MM.1S (cell line): ENCODE results near the gene VPS18.

Experiments
- DNase-seq: peaks from one replicate; pipeline ENCODE4 v3.0.0-alpha.2; 2015
- H2AFZ ChIP-seq: fragments of 300-600 bp; sonication (generic); 2 replicates; pipeline ENCODE4 v1.6.0; 2016; ENCODE audit warnings: antibody characterized with exemption, low read length
- H3F3A ChIP-seq: fragments of 300-600 bp; sonication (generic); 2 replicates; pipeline ENCODE4 v1.6.1; 2016; ENCODE audit warnings: mild to moderate bottlenecking, antibody characterized with exemption, low read length, moderate library complexity, mixed read lengths; ENCODE audit not compliant: insufficient read depth
- H3K27ac ChIP-seq: fragments of 300-600 bp; sonication (generic); 2 replicates; pipeline ENCODE4 v1.5.1; 2016; ENCODE audit warnings: mild to moderate bottlenecking, low read length
- H3K27me3 ChIP-seq: fragments of 300-600 bp; sonication (generic); replicated peaks from 2 replicates; pipeline ENCODE4 v1.6.0; 2016; ENCODE audit warnings: low read length; ENCODE audit not compliant: insufficient read depth
- H3K36me3 ChIP-seq: fragments of 300-600 bp; sonication (generic); replicated peaks from 2 replicates; pipeline ENCODE4 v1.6.1; 2016; ENCODE audit warnings: mild to moderate bottlenecking, low read length, mixed read lengths; ENCODE audit not compliant: insufficient read depth
- H3K4me1 ChIP-seq: fragments of 300-600 bp; sonication (generic); 2 replicates; pipeline ENCODE4 v1.6.1; 2016; ENCODE audit warnings: low read length, mixed read lengths
- H3K4me2 ChIP-seq: fragments of 300-600 bp; sonication (generic); 2 replicates; pipeline ENCODE4 v1.6.0; 2016; ENCODE audit warnings: low read depth, low read length
- H3K4me3 ChIP-seq: fragments of 300-600 bp; sonication (generic); 2 replicates; pipeline ENCODE4 v1.5.1; 2016; ENCODE audit warnings: low read length, mixed read lengths
- H3K79me2 ChIP-seq: fragments of 300-600 bp; sonication (generic); 2 replicates; pipeline ENCODE4 v1.6.1; 2016; ENCODE audit warnings: mixed run types, low read length, mixed read lengths
- H3K9ac ChIP-seq: fragments of 300-600 bp; sonication (generic); 2 replicates; pipeline ENCODE4 v1.6.1; 2016; ENCODE audit warnings: low read length, mixed read lengths
- H3K9me2 ChIP-seq: fragments of 300-600 bp; sonication (generic); replicated peaks from 2 replicates; pipeline ENCODE4 v1.6.1; 2016; ENCODE audit warnings: mild to moderate bottlenecking, low read length, mixed read lengths; ENCODE audit not compliant: insufficient read depth
- H3K9me3 ChIP-seq: fragments of 300-600 bp; sonication (generic); replicated peaks from 2 replicates; pipeline ENCODE4 v1.6.1; 2016; ENCODE audit warnings: mild to moderate bottlenecking, low read length, mixed read lengths; ENCODE audit not compliant: insufficient read depth
- H4K20me1 ChIP-seq: fragments of 300-600 bp; sonication (generic); 2 replicates; pipeline ENCODE4 v1.6.1; 2016; ENCODE audit warnings: mild to moderate bottlenecking, low read length, moderate library complexity, mixed read lengths; ENCODE audit not compliant: insufficient read depth
- CTCF ChIP-seq: fragments of 300-600 bp; sonication (generic); IDR thresholded peaks from 2 replicates; pipeline ENCODE4 v1.5.1; 2016; ENCODE audit warnings: antibody characterized with exemption, low read length, mixed read lengths
- EZH2 ChIP-seq: fragments of 300-600 bp; sonication (generic); optimal IDR thresholded peaks from 2 replicates; pipeline ENCODE3; 2017; ENCODE audit warnings: low read depth, mild to moderate bottlenecking, antibody characterized with exemption, low read length, mixed read lengths
- EZH2phosphoT487 ChIP-seq: fragments of 300-600 bp; sonication (generic); IDR thresholded peaks from 2 replicates; pipeline ENCODE4 v1.6.1; 2018; ENCODE audit warnings: antibody characterized with exemption, low read length

VPS18 gene

DNA sequence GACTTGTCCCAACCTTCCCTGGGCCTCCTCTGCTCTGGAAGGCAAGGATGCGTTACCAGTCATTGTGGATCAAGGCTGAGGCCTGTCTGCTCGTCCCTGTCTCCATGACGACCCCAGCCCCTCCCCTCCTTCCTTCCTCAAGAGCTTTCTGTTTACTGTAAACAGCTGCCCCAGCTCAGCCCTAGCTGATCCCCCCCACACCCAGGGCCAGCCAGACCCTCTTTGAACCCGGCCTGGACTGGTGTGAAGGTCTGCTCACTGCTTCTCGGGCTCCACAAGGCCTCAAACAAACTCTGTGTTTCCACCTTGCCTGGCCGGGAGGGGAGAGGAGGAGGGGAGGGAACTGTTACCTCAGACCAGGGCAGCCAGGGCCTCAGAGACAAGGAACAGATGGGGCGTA is 16.9 kb downstream of the VPS18 start:
- H3K9me2 ChIP-seq, result no peaks in the 10 kb centered on the region
- H3K4me2 ChIP-seq, result no peak overlapping the region
- no peak for DNase-seq
- no peaks in the 10 kb centered on the region for H4K20me1 ChIP-seq
- H3K79me2 ChIP-seq, result no peaks in the 10 kb centered on the region
- H3F3A ChIP-seq, result peaks cover 4% of the 10 kb centered on the region; the same call in 1 of the 2 replicates
- TF ChIP-seq EZH2phosphoT487 (no peak), CTCF (no peak), EZH2 (no peak)
- no peak overlapping the region for H2AFZ ChIP-seq
- H3K4me3 ChIP-seq, result no peak overlapping the region
- H3K4me1 ChIP-seq, result peaks cover 11% of the 10 kb centered on the region
- no peaks in the 10 kb centered on the region for H3K27me3 ChIP-seq
- no peaks in the 10 kb centered on the region for H3K36me3 ChIP-seq
- no peak overlapping the region for H3K27ac ChIP-seq
- no peak overlapping the region for H3K9ac ChIP-seq
- H3K9me3 ChIP-seq, result no peaks in the 10 kb centered on the region

DNA sequence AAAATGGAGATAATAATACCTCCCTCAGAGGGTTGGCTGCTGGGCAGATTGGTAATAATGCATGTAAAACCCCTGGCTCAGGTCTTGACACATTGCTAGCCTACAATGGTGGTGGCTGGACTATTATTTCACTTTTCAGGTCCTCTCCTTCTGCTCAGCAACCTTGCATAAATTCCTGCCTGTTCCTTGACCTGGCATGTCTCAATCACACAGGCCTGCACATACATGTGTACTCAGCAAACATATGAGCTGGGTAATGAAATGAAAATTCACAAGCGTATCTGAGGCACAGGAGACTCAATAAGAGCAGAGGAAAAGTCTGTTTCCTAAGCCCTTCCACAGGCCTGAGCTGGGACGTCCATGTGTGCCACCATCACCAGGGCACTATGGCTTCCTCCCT is 17.4 kb downstream of the VPS18 start:
- Histone ChIP-seq H2AFZ (no peak overlapping the region), H3F3A (0 out of 2 replicates have a peak, but pooled peaks cover under 1% of the 10 kb centered on the region), H3K27ac (no peak overlapping the region), H3K9me2 (no peaks in the 10 kb centered on the region), H3K4me3 (no peak overlapping the region), H4K20me1 (no peaks in the 10 kb centered on the region), H3K9me3 (no peaks in the 10 kb centered on the region), H3K4me1 (peaks cover 9% of the 10 kb centered on the region), H3K4me2 (no peak overlapping the region), H3K27me3 (no peaks in the 10 kb centered on the region), H3K79me2 (no peaks in the 10 kb centered on the region), H3K9ac (no peak overlapping the region), H3K36me3 (no peaks in the 10 kb centered on the region)
- no peak for DNase-seq
- no peak for TF ChIP-seq CTCF
- TF ChIP-seq EZH2, result no peak
- TF ChIP-seq EZH2phosphoT487, result no peak

DNA sequence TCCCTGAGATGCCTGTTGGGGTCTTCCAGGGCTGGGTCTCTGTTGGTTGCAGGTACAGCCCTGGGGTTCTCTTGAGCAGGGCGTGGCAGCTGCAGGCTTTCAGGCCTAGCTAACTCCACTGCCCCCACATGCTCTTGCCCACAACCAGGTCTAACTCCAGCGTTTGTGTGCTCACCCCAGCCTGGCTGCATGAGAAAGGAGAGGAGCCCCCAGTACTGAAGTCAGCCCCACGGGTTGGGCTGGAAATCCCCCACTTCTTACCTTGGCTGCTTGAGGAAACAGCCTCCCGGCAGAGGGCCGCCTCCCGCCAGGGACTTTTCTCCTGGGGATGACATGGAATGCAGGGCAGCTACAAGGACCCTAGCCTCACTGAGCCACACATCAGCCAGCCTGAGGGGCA is 18.2 kb downstream of the VPS18 start:
- no peaks in the 10 kb centered on the region for H3K27me3 ChIP-seq
- no peak overlapping the region for H3K9ac ChIP-seq
- no peaks in the 10 kb centered on the region for H3F3A ChIP-seq
- H3K79me2 ChIP-seq, result no peaks in the 10 kb centered on the region
- H3K4me3 ChIP-seq, result no peak overlapping the region
- H3K4me2 ChIP-seq, result no peak overlapping the region
- no peak overlapping the region for H2AFZ ChIP-seq
- H4K20me1 ChIP-seq, result no peaks in the 10 kb centered on the region
- peaks cover under 1% of the 10 kb centered on the region for H3K4me1 ChIP-seq
- no peak overlapping the region for H3K27ac ChIP-seq
- TF ChIP-seq EZH2phosphoT487 (no peak), EZH2 (no peak), CTCF (no peak)
- no peaks in the 10 kb centered on the region for H3K36me3 ChIP-seq
- no peaks in the 10 kb centered on the region for H3K9me3 ChIP-seq
- no peaks in the 10 kb centered on the region for H3K9me2 ChIP-seq
- no peak for DNase-seq
